ENCODE results near the gene SPTB.

- TF ChIP-seq CTCF (IDR thresholded peaks at IDR 0.05) (no peak), POLR2A (IDR thresholded peaks at IDR 0.05) (no peak)
Measured at GRCh38 chr14:64929014-64929359, 49.3 kb upstream of the SPTB start.
